Breast epithelium (tissue), 3 donors: ENCODE results near the gene NXN.
"Not testable (repeated sequence)": the region's sequence is repeated elsewhere in the genome, so short reads cannot be mapped to it uniquely, and the experiment has no call there.

Experiments
- CTCF ChIP-seq, 3 donors: fragments of 450-650 bp; IDR thresholded peaks; one replicate each; pipeline ENCODE4 v1.5.1; 2016 to 2017; ENCODE audit warnings: antibody characterized with exemption in 3 of 3, mild to moderate bottlenecking in 3 of 3, moderate library complexity in 3 of 3
- POLR2AphosphoS5 ChIP-seq, 3 donors: sonication (generic); formaldehyde crosslinking; IDR thresholded peaks; one replicate each; pipeline ENCODE4 v1.6.1; 2017; ENCODE audit warnings: antibody characterized with exemption in 3 of 3

- not testable (repeated sequence) for TF ChIP-seq CTCF, POLR2AphosphoS5 (IDR thresholded peaks at IDR 0.05)
Observed at GRCh38 chr17:971861-972260, 7.7 kb downstream of the NXN start.
